K562 (cell line): ENCODE results near the gene CEMIP2. TPM values are rescaled to one million over a fixed set of nuclear protein-coding genes. Genes with fewer than 3 reads are reported as not detected.

Experiments used
- ATAC-seq: fragments of 200-7000 bp; cut with Tn5 transposase; 3 replicates; pipeline ENCODE4 v1.9.1; 2020; ENCODE audit warnings: moderate library complexity
- BruUV-seq: library from RNA; stranded (reverse); fragments of 400-500 nt; replicated peaks from 2 replicates; lab custom pipeline; 2021; lab: Mats Ljungman, UMichigan
- CTCF ChIA-PET: fragments of 300-600 bp; formaldehyde crosslinking; extraction: SDS; loops from one replicate; lab custom pipeline; 2021; ENCODE audit warnings: low intra/inter-chr PET ratio; lab: Yijun Ruan, JAX
- POLR2A ChIA-PET: fragments of 300-600, 350-650 bp; sonication (Branson Sonifier 250); formaldehyde crosslinking; extraction: SDS; loops from one replicate; lab custom pipeline; 2021; ENCODE audit warnings: antibody characterized with exemption, inconsistent platforms; lab: Yijun Ruan, JAX
- DNase-seq, 4 experiments: peaks; one replicate each; pipeline versions ENCODE4 v3.0.0 to v3.0.0-alpha.2; 2011 to 2018; ENCODE audit warnings: low spot score in 3 of 4, mixed read lengths in 3 of 4; ENCODE audit errors: extremely low read depth in 1 of 4
- FAIRE-seq: peaks from 2 replicates; lab custom pipeline; 2011; peaks lifted over from hg19 to GRCh38; lab: Jason Lieb, UNC
- H2AFZ ChIP-seq: 2 replicates; pipeline ENCODE4 v1.6.0; 2011; ENCODE audit warnings: low read depth, low read length, control low read depth, inconsistent platforms
- H3K27ac ChIP-seq: fragments of 200-600 bp; 3 replicates; pipeline ENCODE4 v1.8.0; 2011; ENCODE audit warnings: low read depth, mild to moderate bottlenecking, control low read depth, inconsistent platforms, low read length, moderate library complexity, mixed read lengths; ENCODE audit errors: extremely low read depth
- H3K27me3 ChIP-seq, 2 experiments: fragments of 300-600 bp in 1 of 2; 2 replicates in 1 of 2; 3 replicates in 1 of 2; pipeline versions ENCODE4 v1.6.0 to v1.8.0; 2011; ENCODE audit warnings: inconsistent platforms in 2 of 2, low read length in 2 of 2, mild to moderate bottlenecking in 1 of 2, mixed read lengths in 1 of 2, moderate library complexity in 1 of 2; ENCODE audit not compliant: control insufficient read depth in 2 of 2, insufficient read depth in 2 of 2
- H3K36me3 ChIP-seq: fragments of 300-600 bp; 3 replicates; pipeline ENCODE4 v1.8.0; 2011; ENCODE audit warnings: mild to moderate bottlenecking, low read length, inconsistent platforms; ENCODE audit not compliant: control insufficient read depth, insufficient read depth
- H3K4me1 ChIP-seq, 2 experiments: fragments of 200-600 bp in 1 of 2; replicated peaks in 1 of 2; 2 replicates in 1 of 2; 3 replicates in 1 of 2; pipeline versions ENCODE4 v1.5.1 to v1.8.0; 2011; ENCODE audit warnings: inconsistent platforms in 2 of 2, low read length in 2 of 2, mild to moderate bottlenecking in 1 of 2, mixed read lengths in 1 of 2, moderate library complexity in 1 of 2; ENCODE audit not compliant: control insufficient read depth in 2 of 2, insufficient read depth in 2 of 2
- H3K4me2 ChIP-seq: 2 replicates; pipeline ENCODE4 v1.6.1; 2011; ENCODE audit warnings: low read length, control low read depth, inconsistent platforms, mixed read lengths; ENCODE audit not compliant: insufficient read depth
- H3K4me3 ChIP-seq: fragments of 200-600 bp; sonication (generic), shearing (Covaris generic); 2 replicates; pipeline ENCODE4 v1.5.1; 2016; ENCODE audit warnings: control low read depth, inconsistent platforms
- H3K79me2 ChIP-seq: fragments of 200-600 bp; 3 replicates; pipeline ENCODE4 v1.8.0; 2011; ENCODE audit warnings: low read length, inconsistent platforms; ENCODE audit not compliant: control insufficient read depth, insufficient read depth
- H3K9ac ChIP-seq, 2 experiments: 2 replicates each; pipeline versions ENCODE4 v1.6.0 to v1.6.1; 2011; ENCODE audit warnings: low read depth in 2 of 2, low read length in 2 of 2, control low read depth in 1 of 2, inconsistent platforms in 1 of 2, mild to moderate bottlenecking in 1 of 2, mixed read lengths in 1 of 2; ENCODE audit not compliant: insufficient read depth in 1 of 2
- H3K9me1 ChIP-seq: one replicate; pipeline ENCODE4 v1.6.0; 2011; ENCODE audit warnings: inconsistent platforms, mild to moderate bottlenecking, low read length, moderate library complexity; ENCODE audit not compliant: control insufficient read depth, insufficient read depth
- H3K9me3 ChIP-seq: replicated peaks from 2 replicates; pipeline ENCODE4 v1.5.1; 2011; ENCODE audit warnings: low read depth, low read length, inconsistent platforms; ENCODE audit not compliant: control insufficient read depth, insufficient read depth
- H4K20me1 ChIP-seq: replicated peaks from 2 replicates; pipeline ENCODE4 v1.6.1; 2011; ENCODE audit warnings: low read length, inconsistent platforms, mixed read lengths; ENCODE audit not compliant: control insufficient read depth, insufficient read depth
- DACH1 ChIP-seq: fragments of 450-650 bp; IDR thresholded peaks from 2 replicates; pipeline ENCODE4 v1.6.1; 2018; ENCODE audit not compliant: partially characterized antibody
- ETS2 ChIP-seq: IDR thresholded peaks from 2 replicates; pipeline ENCODE4 v1.6.1; 2016; ENCODE audit warnings: borderline replicate concordance, missing genetic modification characterization, mild to moderate bottlenecking, moderate library complexity, missing compliant biosample characterization; ENCODE audit not compliant: poor library complexity, severe bottlenecking
- KDM4B ChIP-seq, 2 experiments: fragments of 450-650 bp in 1 of 2; sonication (generic) in 1 of 2; IDR thresholded peaks; 2 replicates each; pipeline ENCODE4 v1.6.1; 2016 to 2017; ENCODE audit warnings: borderline replicate concordance in 2 of 2, antibody characterized with exemption in 1 of 2, low read depth in 1 of 2, mild to moderate bottlenecking in 1 of 2
- MCM3 ChIP-seq: fragments of 450-650 bp; IDR thresholded peaks from 2 replicates; pipeline ENCODE4 v1.6.1; 2016
- NR2C1 ChIP-seq, 2 experiments: fragments of 450-650 bp; IDR thresholded peaks; 2 replicates each; pipeline ENCODE4 v1.6.1; 2017; ENCODE audit warnings: mild to moderate bottlenecking in 2 of 2, antibody characterized with exemption in 1 of 2, inconsistent platforms in 1 of 2, missing compliant biosample characterization in 1 of 2, missing genetic modification characterization in 1 of 2
- PCBP1 ChIP-seq: fragments of 200-400 bp; formaldehyde crosslinking; IDR thresholded peaks from 2 replicates; pipeline ENCODE4 v1.6.1; 2018; ENCODE audit warnings: mild to moderate bottlenecking, low read depth, low read length; ENCODE audit not compliant: poor library complexity, severe bottlenecking
- PHF21A ChIP-seq: fragments of 450-650 bp; IDR thresholded peaks from 2 replicates; pipeline ENCODE4 v1.6.1; 2017; ENCODE audit warnings: low read depth, borderline replicate concordance
- RFX1 ChIP-seq: fragments of 450-650 bp; IDR thresholded peaks from 2 replicates; pipeline ENCODE4 v1.6.1; 2016; ENCODE audit warnings: mild to moderate bottlenecking, moderate library complexity
- SLC30A9 ChIP-seq: fragments of 250-450 bp; sonication (Bioruptor Pico); IDR thresholded peaks from 2 replicates; pipeline ENCODE4 v1.8.0; 2022; ENCODE audit warnings: mild to moderate bottlenecking, moderate library complexity
- SMARCC2 ChIP-seq: fragments of 450-650 bp; IDR thresholded peaks from 2 replicates; pipeline ENCODE4 v1.6.1; 2017; ENCODE audit warnings: antibody characterized with exemption, moderate library complexity, mild to moderate bottlenecking, low read depth
- ZNF124 ChIP-seq: sonication (generic); formaldehyde crosslinking; IDR thresholded peaks from 2 replicates; pipeline ENCODE4 v1.8.1; 2022; ENCODE audit warnings: missing genetic modification reagents
- ZNF197 ChIP-seq: fragments of 200-800 bp; sonication (Bioruptor generic); IDR thresholded peaks from 2 replicates; pipeline ENCODE4 v1.6.1; 2016; ENCODE audit warnings: low read depth, missing genetic modification characterization, missing compliant biosample characterization
- ZNF583 ChIP-seq: fragments of 250-450 bp; sonication (Bioruptor Pico); IDR thresholded peaks from 2 replicates; pipeline ENCODE4 v1.4.0; 2020
- WGBS: fragments of 100-300 bp; shearing (Covaris generic); methylation state at CpG from one replicate; pipeline ENCODE4 v1.1.6; 2016; ENCODE audit warnings: low coverage, mixed read lengths; ENCODE audit not compliant: insufficient coverage; ENCODE audit errors: missing lambda C conversion rate; 5-methylcytosine and 5-hydroxymethylcytosine counted together
- in situ Hi-C: fragments of 300-500 bp; cut with MboI; formaldehyde crosslinking; loops from 4 replicates; pipeline ENCODE4 v1.15.0; 2018; ENCODE audit warnings: inconsistent platforms, mixed read lengths
- intact Hi-C: fragments of 100-400 bp; cut with micrococcal nuclease; formaldehyde crosslinking; loops from 2 replicates; pipeline ENCODE4 v1.14.2; 2022
- polyA plus RNA-seq, 8 experiments: library from polyadenylated mRNA; depleted of rRNA in 4 of 8; stranded (reverse) in 5 of 8; unstranded in 3 of 8; fragments of >200 nt; fragmentation: Nextera tagmentation in 2 of 8; fragmentation: Illumina TruSeq in 1 of 8; extraction: Ambion mirVana in 2 of 8; extraction: Trizol in 1 of 8; gene quantifications; 2 replicates each; pipeline versions ENCODE4 v1.2.1 to v1.2.3, GENCODE V29; 2011 to 2014; ENCODE audit warnings: inconsistent platforms in 1 of 8, missing spikeins in 1 of 8
- total RNA-seq, 7 experiments: library from RNA; depleted of rRNA in 6 of 7; stranded (reverse); fragments of >200 nt in 6 of 7; fragmentation: Illumina TruSeq in 2 of 7; extraction: Trizol in 2 of 7; gene quantifications; 2 replicates each; pipeline versions ENCODE4 v1.2.1 to v1.2.3, GENCODE V29; 2011 to 2021; ENCODE audit warnings: low replicate concordance in 1 of 7
- TF ChIP-seq, protein P1 (sequence below): sonication (generic); formaldehyde crosslinking; IDR thresholded peaks from 2 replicates; pipeline ENCODE4 v1.8.0; 2022; ENCODE audit warnings: mild to moderate bottlenecking, missing genetic modification reagents, borderline replicate concordance
- TF ChIP-seq, protein P2 (sequence below): fragments of 450-650 bp; IDR thresholded peaks from one replicate; pipeline ENCODE4 v1.6.1; 2018; ENCODE audit warnings: mild to moderate bottlenecking, moderate library complexity; ENCODE audit not compliant: partially characterized antibody
- TF ChIP-seq, protein P3 (sequence below), 3 experiments: IDR thresholded peaks in 2 of 3; conservative IDR thresholded peaks in 1 of 3; 2 replicates each; pipeline ENCODE4 v1.5.1; 2011 to 2012; ENCODE audit warnings: low read length in 3 of 3, mild to moderate bottlenecking in 3 of 3, control low read depth in 2 of 3, improper control_type of control experiment in 1 of 3, inconsistent platforms in 1 of 3, low read depth in 1 of 3, mixed read lengths in 1 of 3, moderate library complexity in 1 of 3; ENCODE audit not compliant: insufficient read depth in 2 of 3
- TF ChIP-seq, protein P4 (sequence below): sonication (generic); IDR thresholded peaks from 2 replicates; pipeline ENCODE4 v1.6.1; 2016

CEMIP2 gene
- total and polyA plus RNA-seq, 9 of the 15 experiments (the other 6 are each of a cell fraction or from before 2014, with no cell fraction given) = 5.4 to 29.9 (median 14.2) TPM

GRCh38 chr9:71719088-71719487 is 49.2 kb downstream of the CEMIP2 start:
- in situ Hi-C loops = no loop called here
- ChIA-PET POLR2A (interaction anchor here (0.7 to 1.5 kb wide), 2 partner anchors 8 to 10 kb away, joined by 3 to 4 read pairs; no protein-coding TSS in a partner anchor), CTCF (no interaction called here)
- WGBS = 90% methylated on average over 3 of the region's 3 CpGs
- Histone ChIP-seq H3K79me2 (no peaks in the 10 kb centered on the region), H3K9me3 (no peaks in the 10 kb centered on the region), H3K36me3 (peaks cover 48% of the 10 kb centered on the region; the same call in 2 of the 3 replicates), H3K27me3 (no peaks in the 10 kb centered on the region), H3K27ac (no peak overlapping the region), H3K4me1 (no peaks in the 10 kb centered on the region), H3K4me3 (no peak overlapping the region), H2AFZ (no peak overlapping the region), H4K20me1 (no peaks in the 10 kb centered on the region), H3K4me2 (no peak overlapping the region), H3K9ac (no peak overlapping the region), H3K9me1 (no peaks in the 10 kb centered on the region)
- BruUV-seq = no TSS peak
- TF ChIP-seq ETS2 (tag) (no peak), PHF21A (no peak), NR2C1 (IDR thresholded peaks at IDR 0.05) (no peak), NR2C1 (tag; IDR thresholded peaks at IDR 0.05) (no peak), KDM4B (IDR thresholded peaks at IDR 0.05; ENCODE audit: borderline replicate concordance in 2 of 2, low read depth in 1 of 2) (no peak), SLC30A9 (CRISPR knock-in tag) (no peak), DACH1 (no peak), ZNF583 (CRISPR knock-in tag) (no peak), MCM3 (no peak), ZNF124 (CRISPR knock-in tag) (no peak), RFX1 (no peak), PCBP1 (no peak), SMARCC2 (no peak), ZNF197 (CRISPR knock-in tag) (no peak)
- TF ChIP-seq, protein P1, sequence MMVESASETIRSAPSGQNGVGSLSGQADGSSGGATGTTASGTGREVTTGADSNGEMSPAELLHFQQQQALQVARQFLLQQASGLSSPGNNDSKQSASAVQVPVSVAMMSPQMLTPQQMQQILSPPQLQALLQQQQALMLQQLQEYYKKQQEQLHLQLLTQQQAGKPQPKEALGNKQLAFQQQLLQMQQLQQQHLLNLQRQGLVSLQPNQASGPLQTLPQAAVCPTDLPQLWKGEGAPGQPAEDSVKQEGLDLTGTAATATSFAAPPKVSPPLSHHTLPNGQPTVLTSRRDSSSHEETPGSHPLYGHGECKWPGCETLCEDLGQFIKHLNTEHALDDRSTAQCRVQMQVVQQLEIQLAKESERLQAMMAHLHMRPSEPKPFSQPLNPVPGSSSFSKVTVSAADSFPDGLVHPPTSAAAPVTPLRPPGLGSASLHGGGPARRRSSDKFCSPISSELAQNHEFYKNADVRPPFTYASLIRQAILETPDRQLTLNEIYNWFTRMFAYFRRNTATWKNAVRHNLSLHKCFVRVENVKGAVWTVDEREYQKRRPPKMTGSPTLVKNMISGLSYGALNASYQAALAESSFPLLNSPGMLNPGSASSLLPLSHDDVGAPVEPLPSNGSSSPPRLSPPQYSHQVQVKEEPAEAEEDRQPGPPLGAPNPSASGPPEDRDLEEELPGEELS (CRISPR knock-in tag) = no peak
- TF ChIP-seq, protein P2, sequence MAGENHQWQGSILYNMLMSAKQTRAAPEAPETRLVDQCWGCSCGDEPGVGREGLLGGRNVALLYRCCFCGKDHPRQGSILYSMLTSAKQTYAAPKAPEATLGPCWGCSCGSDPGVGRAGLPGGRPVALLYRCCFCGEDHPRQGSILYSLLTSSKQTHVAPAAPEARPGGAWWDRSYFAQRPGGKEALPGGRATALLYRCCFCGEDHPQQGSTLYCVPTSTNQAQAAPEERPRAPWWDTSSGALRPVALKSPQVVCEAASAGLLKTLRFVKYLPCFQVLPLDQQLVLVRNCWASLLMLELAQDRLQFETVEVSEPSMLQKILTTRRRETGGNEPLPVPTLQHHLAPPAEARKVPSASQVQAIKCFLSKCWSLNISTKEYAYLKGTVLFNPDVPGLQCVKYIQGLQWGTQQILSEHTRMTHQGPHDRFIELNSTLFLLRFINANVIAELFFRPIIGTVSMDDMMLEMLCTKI = no peak
- TF ChIP-seq, protein P3, sequence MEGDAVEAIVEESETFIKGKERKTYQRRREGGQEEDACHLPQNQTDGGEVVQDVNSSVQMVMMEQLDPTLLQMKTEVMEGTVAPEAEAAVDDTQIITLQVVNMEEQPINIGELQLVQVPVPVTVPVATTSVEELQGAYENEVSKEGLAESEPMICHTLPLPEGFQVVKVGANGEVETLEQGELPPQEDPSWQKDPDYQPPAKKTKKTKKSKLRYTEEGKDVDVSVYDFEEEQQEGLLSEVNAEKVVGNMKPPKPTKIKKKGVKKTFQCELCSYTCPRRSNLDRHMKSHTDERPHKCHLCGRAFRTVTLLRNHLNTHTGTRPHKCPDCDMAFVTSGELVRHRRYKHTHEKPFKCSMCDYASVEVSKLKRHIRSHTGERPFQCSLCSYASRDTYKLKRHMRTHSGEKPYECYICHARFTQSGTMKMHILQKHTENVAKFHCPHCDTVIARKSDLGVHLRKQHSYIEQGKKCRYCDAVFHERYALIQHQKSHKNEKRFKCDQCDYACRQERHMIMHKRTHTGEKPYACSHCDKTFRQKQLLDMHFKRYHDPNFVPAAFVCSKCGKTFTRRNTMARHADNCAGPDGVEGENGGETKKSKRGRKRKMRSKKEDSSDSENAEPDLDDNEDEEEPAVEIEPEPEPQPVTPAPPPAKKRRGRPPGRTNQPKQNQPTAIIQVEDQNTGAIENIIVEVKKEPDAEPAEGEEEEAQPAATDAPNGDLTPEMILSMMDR (IDR thresholded peaks at IDR 0.05 in 2 of 3, conservative IDR thresholded peaks at IDR 0.05 in 1 of 3; ENCODE audit: insufficient read depth in 2 of 3, low read depth in 1 of 3, low read length in 3 of 3) = no peak
- TF ChIP-seq, protein P4, sequence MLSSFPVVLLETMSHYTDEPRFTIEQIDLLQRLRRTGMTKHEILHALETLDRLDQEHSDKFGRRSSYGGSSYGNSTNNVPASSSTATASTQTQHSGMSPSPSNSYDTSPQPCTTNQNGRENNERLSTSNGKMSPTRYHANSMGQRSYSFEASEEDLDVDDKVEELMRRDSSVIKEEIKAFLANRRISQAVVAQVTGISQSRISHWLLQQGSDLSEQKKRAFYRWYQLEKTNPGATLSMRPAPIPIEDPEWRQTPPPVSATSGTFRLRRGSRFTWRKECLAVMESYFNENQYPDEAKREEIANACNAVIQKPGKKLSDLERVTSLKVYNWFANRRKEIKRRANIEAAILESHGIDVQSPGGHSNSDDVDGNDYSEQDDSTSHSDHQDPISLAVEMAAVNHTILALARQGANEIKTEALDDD = no peak
- intact Hi-C loops = loop anchor here (5.0 kb wide), 2 partner anchors 43 to 92 kb away; no protein-coding TSS in a partner anchor
- FAIRE-seq (no peak), ATAC-seq (no peak), DNase-seq (no peak)
